Measurements from ENCODE around the gene PTPRD. TPM values are rescaled to one million over a fixed set of nuclear protein-coding genes. Genes with fewer than 3 reads are reported as not detected.

The PTPRD gene
- total and polyA plus RNA-seq, 2 experiments from 2014 or later: 11.5 to 58.0 TPM

DNA sequence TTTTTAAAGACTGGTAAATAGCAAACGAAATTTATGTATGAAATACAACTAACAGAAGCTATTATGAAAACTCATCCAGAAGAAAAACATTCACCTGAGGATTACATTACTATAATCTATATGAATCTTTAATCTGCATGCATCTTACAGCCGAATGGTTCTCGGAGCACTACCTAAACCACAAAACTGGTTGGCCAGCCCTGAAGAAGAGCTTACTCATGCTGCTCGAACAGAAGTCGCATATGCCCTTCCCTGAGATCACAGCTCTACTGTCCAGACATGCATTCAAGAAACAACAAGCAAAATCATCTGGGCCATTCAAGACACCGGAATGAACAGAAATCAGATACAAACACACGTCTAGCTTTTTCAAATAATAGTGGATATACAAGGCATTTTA lies 1882.2 kb downstream of the PTPRD start:
- H3K36me3 Mint-ChIP-seq (ENCODE audit: low read depth): no peaks in the 10 kb centered on the region
- H3K27me3 Mint-ChIP-seq (ENCODE audit: insufficient read depth, low read depth, poor library complexity): no peaks in the 10 kb centered on the region
- Histone ChIP-seq H3K4me1 (ENCODE audit: insufficient read depth) (peaks cover 29% of the 10 kb centered on the region), H3K4me3 (no peak overlapping the region), H3K27me3 (ENCODE audit: insufficient read depth) (no peaks in the 10 kb centered on the region), H4K20me1 (replicated peaks; ENCODE audit: insufficient read depth) (no peaks in the 10 kb centered on the region), H3K4me2 (no peak overlapping the region), H3K79me2 (replicated peaks; ENCODE audit: insufficient read depth) (0 out of 2 replicates have a peak, but pooled peaks cover 3% of the 10 kb centered on the region), H3K36me3 (ENCODE audit: insufficient read depth) (no peaks in the 10 kb centered on the region), H3K27ac (ENCODE audit: low read depth) (no peak overlapping the region), H3K9me2 (ENCODE audit: insufficient read depth) (no peaks in the 10 kb centered on the region; the same call in 1 of the 2 replicates), H2AFZ (no peak overlapping the region), H3F3A (replicated peaks; ENCODE audit: low read depth) (no peaks in the 10 kb centered on the region)
- H3K9me3 Mint-ChIP-seq: no peaks in the 10 kb centered on the region
- H3K27ac Mint-ChIP-seq: peak overlapping the region; percentile 43
- DNase-seq (ENCODE audit: low spot score): no peak
- no peak overlapping the region for H3K4me3 Mint-ChIP-seq
- TF ChIP-seq EZH2 (IDR thresholded peaks at IDR 0.05; ENCODE audit: low read depth, unreplicated experiment) (no peak), JUNB (IDR thresholded peaks at IDR 0.05; ENCODE audit: unreplicated experiment) (no peak), CREB1 (CRISPR knock-in tag; IDR thresholded peaks at IDR 0.05; ENCODE audit: low read depth) (no peak), ZNF114 (CRISPR knock-in tag; IDR thresholded peaks at IDR 0.05) (no peak), NANOG (IDR thresholded peaks at IDR 0.05; ENCODE audit: borderline replicate concordance) (no peak), ZNF331 (CRISPR knock-in tag; IDR thresholded peaks at IDR 0.05; ENCODE audit: low read depth) (no peak), EZH2phosphoT487 (IDR thresholded peaks at IDR 0.05; ENCODE audit: unreplicated experiment) (no peak), POLR2AphosphoS5 (IDR thresholded peaks at IDR 0.05; ENCODE audit: low read depth) (no peak), STAT1 (IDR thresholded peaks at IDR 0.05; ENCODE audit: unreplicated experiment) (no peak)
- TF ChIP-seq, protein P1, sequence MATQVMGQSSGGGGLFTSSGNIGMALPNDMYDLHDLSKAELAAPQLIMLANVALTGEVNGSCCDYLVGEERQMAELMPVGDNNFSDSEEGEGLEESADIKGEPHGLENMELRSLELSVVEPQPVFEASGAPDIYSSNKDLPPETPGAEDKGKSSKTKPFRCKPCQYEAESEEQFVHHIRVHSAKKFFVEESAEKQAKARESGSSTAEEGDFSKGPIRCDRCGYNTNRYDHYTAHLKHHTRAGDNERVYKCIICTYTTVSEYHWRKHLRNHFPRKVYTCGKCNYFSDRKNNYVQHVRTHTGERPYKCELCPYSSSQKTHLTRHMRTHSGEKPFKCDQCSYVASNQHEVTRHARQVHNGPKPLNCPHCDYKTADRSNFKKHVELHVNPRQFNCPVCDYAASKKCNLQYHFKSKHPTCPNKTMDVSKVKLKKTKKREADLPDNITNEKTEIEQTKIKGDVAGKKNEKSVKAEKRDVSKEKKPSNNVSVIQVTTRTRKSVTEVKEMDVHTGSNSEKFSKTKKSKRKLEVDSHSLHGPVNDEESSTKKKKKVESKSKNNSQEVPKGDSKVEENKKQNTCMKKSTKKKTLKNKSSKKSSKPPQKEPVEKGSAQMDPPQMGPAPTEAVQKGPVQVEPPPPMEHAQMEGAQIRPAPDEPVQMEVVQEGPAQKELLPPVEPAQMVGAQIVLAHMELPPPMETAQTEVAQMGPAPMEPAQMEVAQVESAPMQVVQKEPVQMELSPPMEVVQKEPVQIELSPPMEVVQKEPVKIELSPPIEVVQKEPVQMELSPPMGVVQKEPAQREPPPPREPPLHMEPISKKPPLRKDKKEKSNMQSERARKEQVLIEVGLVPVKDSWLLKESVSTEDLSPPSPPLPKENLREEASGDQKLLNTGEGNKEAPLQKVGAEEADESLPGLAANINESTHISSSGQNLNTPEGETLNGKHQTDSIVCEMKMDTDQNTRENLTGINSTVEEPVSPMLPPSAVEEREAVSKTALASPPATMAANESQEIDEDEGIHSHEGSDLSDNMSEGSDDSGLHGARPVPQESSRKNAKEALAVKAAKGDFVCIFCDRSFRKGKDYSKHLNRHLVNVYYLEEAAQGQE (IDR thresholded peaks at IDR 0.05; ENCODE audit: unreplicated experiment): no peak
- TF ChIP-seq, protein P2, sequence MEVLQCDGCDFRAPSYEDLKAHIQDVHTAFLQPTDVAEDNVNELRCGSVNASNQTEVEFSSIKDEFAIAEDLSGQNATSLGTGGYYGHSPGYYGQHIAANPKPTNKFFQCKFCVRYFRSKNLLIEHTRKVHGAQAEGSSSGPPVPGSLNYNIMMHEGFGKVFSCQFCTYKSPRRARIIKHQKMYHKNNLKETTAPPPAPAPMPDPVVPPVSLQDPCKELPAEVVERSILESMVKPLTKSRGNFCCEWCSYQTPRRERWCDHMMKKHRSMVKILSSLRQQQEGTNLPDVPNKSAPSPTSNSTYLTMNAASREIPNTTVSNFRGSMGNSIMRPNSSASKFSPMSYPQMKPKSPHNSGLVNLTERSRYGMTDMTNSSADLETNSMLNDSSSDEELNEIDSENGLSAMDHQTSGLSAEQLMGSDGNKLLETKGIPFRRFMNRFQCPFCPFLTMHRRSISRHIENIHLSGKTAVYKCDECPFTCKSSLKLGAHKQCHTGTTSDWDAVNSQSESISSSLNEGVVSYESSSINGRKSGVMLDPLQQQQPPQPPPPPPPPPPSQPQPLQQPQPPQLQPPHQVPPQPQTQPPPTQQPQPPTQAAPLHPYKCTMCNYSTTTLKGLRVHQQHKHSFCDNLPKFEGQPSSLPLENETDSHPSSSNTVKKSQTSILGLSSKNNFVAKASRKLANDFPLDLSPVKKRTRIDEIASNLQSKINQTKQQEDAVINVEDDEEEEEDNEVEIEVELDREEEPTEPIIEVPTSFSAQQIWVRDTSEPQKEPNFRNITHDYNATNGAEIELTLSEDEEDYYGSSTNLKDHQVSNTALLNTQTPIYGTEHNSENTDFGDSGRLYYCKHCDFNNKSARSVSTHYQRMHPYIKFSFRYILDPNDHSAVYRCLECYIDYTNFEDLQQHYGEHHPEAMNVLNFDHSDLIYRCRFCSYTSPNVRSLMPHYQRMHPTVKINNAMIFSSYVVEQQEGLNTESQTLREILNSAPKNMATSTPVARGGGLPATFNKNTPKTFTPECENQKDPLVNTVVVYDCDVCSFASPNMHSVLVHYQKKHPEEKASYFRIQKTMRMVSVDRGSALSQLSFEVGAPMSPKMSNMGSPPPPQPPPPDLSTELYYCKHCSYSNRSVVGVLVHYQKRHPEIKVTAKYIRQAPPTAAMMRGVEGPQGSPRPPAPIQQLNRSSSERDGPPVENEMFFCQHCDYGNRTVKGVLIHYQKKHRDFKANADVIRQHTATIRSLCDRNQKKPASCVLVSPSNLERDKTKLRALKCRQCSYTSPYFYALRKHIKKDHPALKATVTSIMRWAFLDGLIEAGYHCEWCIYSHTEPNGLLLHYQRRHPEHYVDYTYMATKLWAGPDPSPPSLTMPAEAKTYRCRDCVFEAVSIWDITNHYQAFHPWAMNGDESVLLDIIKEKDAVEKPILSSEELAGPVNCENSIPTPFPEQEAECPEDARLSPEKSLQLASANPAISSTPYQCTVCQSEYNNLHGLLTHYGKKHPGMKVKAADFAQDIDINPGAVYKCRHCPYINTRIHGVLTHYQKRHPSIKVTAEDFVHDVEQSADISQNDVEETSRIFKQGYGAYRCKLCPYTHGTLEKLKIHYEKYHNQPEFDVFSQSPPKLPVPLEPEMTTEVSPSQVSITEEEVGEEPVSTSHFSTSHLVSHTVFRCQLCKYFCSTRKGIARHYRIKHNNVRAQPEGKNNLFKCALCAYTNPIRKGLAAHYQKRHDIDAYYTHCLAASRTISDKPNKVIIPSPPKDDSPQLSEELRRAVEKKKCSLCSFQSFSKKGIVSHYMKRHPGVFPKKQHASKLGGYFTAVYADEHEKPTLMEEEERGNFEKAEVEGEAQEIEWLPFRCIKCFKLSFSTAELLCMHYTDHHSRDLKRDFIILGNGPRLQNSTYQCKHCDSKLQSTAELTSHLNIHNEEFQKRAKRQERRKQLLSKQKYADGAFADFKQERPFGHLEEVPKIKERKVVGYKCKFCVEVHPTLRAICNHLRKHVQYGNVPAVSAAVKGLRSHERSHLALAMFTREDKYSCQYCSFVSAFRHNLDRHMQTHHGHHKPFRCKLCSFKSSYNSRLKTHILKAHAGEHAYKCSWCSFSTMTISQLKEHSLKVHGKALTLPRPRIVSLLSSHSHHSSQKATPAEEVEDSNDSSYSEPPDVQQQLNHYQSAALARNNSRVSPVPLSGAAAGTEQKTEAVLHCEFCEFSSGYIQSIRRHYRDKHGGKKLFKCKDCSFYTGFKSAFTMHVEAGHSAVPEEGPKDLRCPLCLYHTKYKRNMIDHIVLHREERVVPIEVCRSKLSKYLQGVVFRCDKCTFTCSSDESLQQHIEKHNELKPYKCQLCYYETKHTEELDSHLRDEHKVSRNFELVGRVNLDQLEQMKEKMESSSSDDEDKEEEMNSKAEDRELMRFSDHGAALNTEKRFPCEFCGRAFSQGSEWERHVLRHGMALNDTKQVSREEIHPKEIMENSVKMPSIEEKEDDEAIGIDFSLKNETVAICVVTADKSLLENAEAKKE (CRISPR knock-in tag; IDR thresholded peaks at IDR 0.05): no peak
- TF ChIP-seq, protein P3, sequence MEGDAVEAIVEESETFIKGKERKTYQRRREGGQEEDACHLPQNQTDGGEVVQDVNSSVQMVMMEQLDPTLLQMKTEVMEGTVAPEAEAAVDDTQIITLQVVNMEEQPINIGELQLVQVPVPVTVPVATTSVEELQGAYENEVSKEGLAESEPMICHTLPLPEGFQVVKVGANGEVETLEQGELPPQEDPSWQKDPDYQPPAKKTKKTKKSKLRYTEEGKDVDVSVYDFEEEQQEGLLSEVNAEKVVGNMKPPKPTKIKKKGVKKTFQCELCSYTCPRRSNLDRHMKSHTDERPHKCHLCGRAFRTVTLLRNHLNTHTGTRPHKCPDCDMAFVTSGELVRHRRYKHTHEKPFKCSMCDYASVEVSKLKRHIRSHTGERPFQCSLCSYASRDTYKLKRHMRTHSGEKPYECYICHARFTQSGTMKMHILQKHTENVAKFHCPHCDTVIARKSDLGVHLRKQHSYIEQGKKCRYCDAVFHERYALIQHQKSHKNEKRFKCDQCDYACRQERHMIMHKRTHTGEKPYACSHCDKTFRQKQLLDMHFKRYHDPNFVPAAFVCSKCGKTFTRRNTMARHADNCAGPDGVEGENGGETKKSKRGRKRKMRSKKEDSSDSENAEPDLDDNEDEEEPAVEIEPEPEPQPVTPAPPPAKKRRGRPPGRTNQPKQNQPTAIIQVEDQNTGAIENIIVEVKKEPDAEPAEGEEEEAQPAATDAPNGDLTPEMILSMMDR (conservative IDR thresholded peaks at IDR 0.05; ENCODE audit: low read depth in 2 of 2): no peak
- TF ChIP-seq, protein P4, sequence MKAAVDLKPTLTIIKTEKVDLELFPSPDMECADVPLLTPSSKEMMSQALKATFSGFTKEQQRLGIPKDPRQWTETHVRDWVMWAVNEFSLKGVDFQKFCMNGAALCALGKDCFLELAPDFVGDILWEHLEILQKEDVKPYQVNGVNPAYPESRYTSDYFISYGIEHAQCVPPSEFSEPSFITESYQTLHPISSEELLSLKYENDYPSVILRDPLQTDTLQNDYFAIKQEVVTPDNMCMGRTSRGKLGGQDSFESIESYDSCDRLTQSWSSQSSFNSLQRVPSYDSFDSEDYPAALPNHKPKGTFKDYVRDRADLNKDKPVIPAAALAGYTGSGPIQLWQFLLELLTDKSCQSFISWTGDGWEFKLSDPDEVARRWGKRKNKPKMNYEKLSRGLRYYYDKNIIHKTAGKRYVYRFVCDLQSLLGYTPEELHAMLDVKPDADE (IDR thresholded peaks at IDR 0.05): no peak
- ATAC-seq: no peak
- H3K4me1 Mint-ChIP-seq: peaks cover 40% of the 10 kb centered on the region
